B cell (primary cell): ENCODE results near the gene SRD5A3. TPM values are rescaled to one million over a fixed set of nuclear protein-coding genes. Genes with fewer than 3 reads are reported as not detected.
A peak's percentile ranks its signal among the peaks of the same experiment; 100 is the strongest.

ENCODE experiments used
- ATAC-seq: fragments of 200-7000 bp; cut with Tn5 transposase; one replicate; pipeline ENCODE4 v1.10.0; 2021; ENCODE audit warnings: low read depth, mild to moderate bottlenecking, moderate number of reproducible peaks, moderate library complexity
- CTCF ChIA-PET: fragments of 350-600 bp; sonication (Branson Sonifier 250); formaldehyde crosslinking; loops from one replicate; lab custom pipeline; 2021; ENCODE audit warnings: antibody characterized with exemption, inconsistent platforms; lab: Charles Lee
- POLR2A ChIA-PET: fragments of 350-600 bp; sonication (Branson Sonifier 250); formaldehyde crosslinking; loops from one replicate; lab custom pipeline; 2021; ENCODE audit warnings: antibody characterized with exemption; lab: Charles Lee
- DNase-seq: peaks from one replicate; pipeline ENCODE4 v3.0.0; 2013
- H2AFZ ChIP-seq: 2 replicates; pipeline ENCODE4 v1.6.1; 2012; ENCODE audit warnings: mild to moderate bottlenecking, low read depth, low read length; ENCODE audit not compliant: insufficient read depth, poor library complexity, severe bottlenecking
- H3K27ac ChIP-seq, 2 donors: 1 replicate in 1 of 2; 2 replicates in 1 of 2; pipeline ENCODE4 v1.5.1; 2012 to 2013; ENCODE audit warnings: low read length in 2 of 2, mild to moderate bottlenecking in 2 of 2, moderate library complexity in 1 of 2
- H3K27me3 ChIP-seq, 4 experiments: fragments of 200-600 bp in 1 of 4; sonication (generic) in 1 of 4; replicated peaks in 1 of 4; 1 replicate in 2 of 4; 2 replicates in 2 of 4; pipeline versions ENCODE4 v1.6.1 to v1.7.0; 2013 to 2016; ENCODE audit warnings: low read length in 3 of 4, mild to moderate bottlenecking in 2 of 4, mixed read lengths in 1 of 4, moderate library complexity in 1 of 4; ENCODE audit not compliant: insufficient read depth in 4 of 4, control insufficient read depth in 3 of 4; ENCODE audit errors: control extremely low read depth in 1 of 4
- H3K36me3 ChIP-seq, 2 experiments: replicated peaks in 1 of 2; 1 replicate in 1 of 2; 2 replicates in 1 of 2; pipeline versions ENCODE4 v1.6.1 to v1.7.1; 2013; ENCODE audit warnings: low read length in 1 of 2; ENCODE audit not compliant: insufficient read depth in 2 of 2, control insufficient read depth in 1 of 2; ENCODE audit errors: control extremely low read depth in 1 of 2, extremely low read depth in 1 of 2
- H3K4me1 ChIP-seq, 2 donors: fragments of 200-600 bp in 1 of 2; sonication (generic) in 1 of 2; 1 replicate in 1 of 2; 2 replicates in 1 of 2; pipeline versions ENCODE4 v1.5.1 to v1.6.1; 2013 to 2017; ENCODE audit warnings: low read length in 2 of 2; ENCODE audit not compliant: control insufficient read depth in 2 of 2, insufficient read depth in 2 of 2
- H3K4me2 ChIP-seq: replicated peaks from 2 replicates; pipeline ENCODE3; 2012; ENCODE audit warnings: mild to moderate bottlenecking, low read depth, low read length; ENCODE audit not compliant: poor library complexity, severe bottlenecking
- H3K4me3 ChIP-seq, 5 experiments: fragments of 200-600 bp in 1 of 5; sonication (generic) in 1 of 5; 1 replicate in 3 of 5; 2 replicates in 2 of 5; pipeline versions ENCODE4 v1.5.1 to v1.7.0; 2011 to 2016; ENCODE audit warnings: low read length in 4 of 5, mild to moderate bottlenecking in 4 of 5, low read depth in 2 of 5, control low read depth in 1 of 5, moderate library complexity in 1 of 5; ENCODE audit not compliant: insufficient read depth in 1 of 5; ENCODE audit errors: control extremely low read depth in 1 of 5, extremely low read depth in 1 of 5
- H3K79me2 ChIP-seq: fragments of 200-600 bp; sonication (generic); one replicate; pipeline ENCODE4 v1.6.0; 2016; ENCODE audit warnings: low read length; ENCODE audit not compliant: control insufficient read depth, insufficient read depth
- H3K9ac ChIP-seq: fragments of 200-600 bp; sonication (generic); 2 replicates; pipeline ENCODE4 v1.6.1; 2017; ENCODE audit warnings: mild to moderate bottlenecking, low read length, moderate library complexity
- H3K9me3 ChIP-seq, 3 donors: one replicate each; pipeline versions ENCODE4 v1.6.1 to v1.7.1; 2013; ENCODE audit warnings: low read length in 2 of 3; ENCODE audit not compliant: control insufficient read depth in 2 of 3, insufficient read depth in 1 of 3; ENCODE audit errors: control extremely low read depth in 1 of 3
- H4K20me1 ChIP-seq: 2 replicates; pipeline ENCODE4 v1.6.0; 2012; ENCODE audit warnings: mild to moderate bottlenecking, low read length; ENCODE audit not compliant: insufficient read depth, control insufficient read depth, poor library complexity, severe bottlenecking
- H3K27ac Mint-ChIP-seq: one replicate; pipeline ENCODE4 v1.8.0; 2021; ENCODE audit warnings: mixed read lengths
- H3K27me3 Mint-ChIP-seq: one replicate; pipeline ENCODE4 v1.8.0; 2021; ENCODE audit warnings: mixed read lengths
- H3K4me1 Mint-ChIP-seq: one replicate; pipeline ENCODE4 v1.8.0; 2021; ENCODE audit warnings: mixed read lengths
- H3K4me3 Mint-ChIP-seq: one replicate; pipeline ENCODE4 v1.8.0; 2021; ENCODE audit warnings: mixed read lengths
- H3K9me3 Mint-ChIP-seq: one replicate; pipeline ENCODE4 v1.8.0; 2022; ENCODE audit warnings: mixed read lengths; ENCODE audit not compliant: insufficient read depth
- CTCF ChIP-seq: fragments of 200-600 bp; IDR thresholded peaks from one replicate; pipeline ENCODE4 v1.8.0; 2022; ENCODE audit warnings: antibody characterized with exemption, mild to moderate bottlenecking
- EZH2 ChIP-seq: IDR thresholded peaks from 2 replicates; pipeline ENCODE4 v1.6.1; 2012; ENCODE audit warnings: borderline replicate concordance, low read depth, mild to moderate bottlenecking, moderate library complexity, low read length; ENCODE audit not compliant: insufficient read depth, poor library complexity, severe bottlenecking
- WGBS: methylation state at CpG from one replicate; pipeline ENCODE4 v1.1.5; 2013; ENCODE audit warnings: missing lambda C conversion rate; ENCODE audit not compliant: insufficient coverage; 5-methylcytosine and 5-hydroxymethylcytosine counted together
- intact Hi-C: fragments of 100-400 bp; cut with micrococcal nuclease; formaldehyde crosslinking; loops from one replicate; pipeline ENCODE4 v1.10.0; 2022
- polyA plus RNA-seq: library from polyadenylated mRNA; depleted of rRNA; stranded (reverse); fragments of >200 nt; gene quantifications from 2 replicates; pipeline ENCODE4 v1.2.3, GENCODE V29; 2012
- total RNA-seq, 2 donors: library from RNA; stranded (reverse); fragments of 120-200 nt in 1 of 2; gene quantifications; 1 replicate in 1 of 2; 2 replicates in 1 of 2; pipeline versions ENCODE4 v1.2.3 to v1.2.4, GENCODE V29; 2013 to 2022

The SRD5A3 gene
- total and polyA plus RNA-seq, 2 donors (not counting 1 experiment from before 2014, with no cell fraction given) = 0.88 to 3.6 TPM

- H3K27ac ChIP-seq = peak overlapping the region; percentile 91 to 93
- ATAC-seq (no peak), DNase-seq (no peak)
- H3K9me3 ChIP-seq = no peaks in the 10 kb centered on the region
- intact Hi-C loops = loop anchor here (1.0 to 10.0 kb wide), 9 partner anchors 49 to 1582 kb away; partner anchors contain the start of genes AASDH, CEP135, CHIC2 and CLOCK
- Mint-ChIP-seq H3K9me3 (no peaks in the 10 kb centered on the region), H3K4me3 (peak overlapping the region; percentile 97), H3K27ac (peak overlapping the region; percentile 97), H3K27me3 (no peaks in the 10 kb centered on the region), H3K4me1 (peaks cover 37% of the 10 kb centered on the region)
- peaks cover 35% of the 10 kb centered on the region for H4K20me1 ChIP-seq
- no peaks in the 10 kb centered on the region for H3K27me3 ChIP-seq
- peaks cover 0 to 3% of the 10 kb centered on the region in 2 experiments for H3K36me3 ChIP-seq
- H3K9ac ChIP-seq = peak overlapping the region; percentile 76
- ChIA-PET CTCF (interaction anchor here (0.6 to 3.7 kb wide), 7 partner anchors 14 to 1583 kb away, joined by 3 to 29 read pairs (median 5); partner anchors contain the start of gene SRD5A3), POLR2A (interaction anchor here (0.6 to 1.4 kb wide), 6 partner anchors 49 to 554 kb away, joined by 3 to 8 read pairs (median 5); partner anchors contain the start of genes CEP135, CLOCK and SRD5A3)
- WGBS = 0% methylated on average over 2 of the region's 4 CpGs
- peak overlapping the region; percentile 87 for H3K4me2 ChIP-seq
- H3K4me3 ChIP-seq = peak overlapping the region; percentile 50 to 80 (median 73)
- TF ChIP-seq CTCF (no peak), EZH2 (no peak)
- H3K4me1 ChIP-seq = peaks cover 28 to 33% of the 10 kb centered on the region in 2 donors
- H3K79me2 ChIP-seq = peaks cover 39% of the 10 kb centered on the region
- H2AFZ ChIP-seq = peak overlapping the region; percentile 77
These were observed 49.1 kb downstream of the SRD5A3 start for GRCh38 chr4:55395218-55395528.
